ENCODE results near the gene ISL1.

GRCh38 chr5:51404255-51404654, 21.0 kb downstream of the ISL1 start:
- TF ChIP-seq CTCF (IDR thresholded peaks at IDR 0.05), result no peak
- no peak for TF ChIP-seq POLR2A (IDR thresholded peaks at IDR 0.05)
